Astrocyte of the spinal cord (primary cell): ENCODE results near the gene GNL3L.
"Not testable (repeated sequence)": the region's sequence is repeated elsewhere in the genome, so short reads cannot be mapped to it uniquely, and the experiment has no call there.

Source experiments
- DNase-seq: peaks from one replicate; pipeline ENCODE4 v3.0.0; 2011; ENCODE audit warnings: low read depth, low spot score
- H3K4me3 ChIP-seq: 2 replicates; pipeline ENCODE4 v1.5.1; 2011; ENCODE audit warnings: low read depth, mild to moderate bottlenecking, low read length, moderate library complexity
- CTCF ChIP-seq: IDR thresholded peaks from 2 replicates; pipeline ENCODE4 v1.5.1; 2012; ENCODE audit warnings: low read depth, mild to moderate bottlenecking, low read length, inconsistent platforms
- in situ Hi-C: cut with HindIII; loops from 2 replicates; pipeline ENCODE4 v1.10.0; 2017; ENCODE audit warnings: low sequenced_read_pairs

The GNL3L gene

DNA sequence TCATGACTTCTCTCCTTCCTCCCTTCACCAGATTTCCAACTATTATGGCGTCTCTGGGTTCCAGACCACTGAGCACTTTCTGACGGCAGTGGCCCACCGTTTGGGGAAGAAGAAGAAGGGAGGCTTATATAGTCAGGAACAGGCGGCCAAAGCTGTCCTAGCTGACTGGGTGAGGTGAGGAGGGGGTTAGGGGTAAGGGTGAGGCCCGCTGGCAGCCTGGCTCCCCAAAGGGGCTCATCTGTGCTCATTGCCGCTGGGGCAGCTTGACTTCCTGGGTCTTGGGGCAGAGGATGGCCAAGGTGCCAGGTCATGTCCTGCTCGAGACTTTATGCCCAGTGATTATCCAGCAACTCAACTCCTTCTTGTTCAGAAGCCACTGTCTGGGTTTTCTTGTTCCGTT, 21.8 kb downstream of the GNL3L start:
- DNase-seq, result no peak
- in situ Hi-C loops, result no loop called here
- no peak for TF ChIP-seq CTCF
- no peak overlapping the region for H3K4me3 ChIP-seq

DNA sequence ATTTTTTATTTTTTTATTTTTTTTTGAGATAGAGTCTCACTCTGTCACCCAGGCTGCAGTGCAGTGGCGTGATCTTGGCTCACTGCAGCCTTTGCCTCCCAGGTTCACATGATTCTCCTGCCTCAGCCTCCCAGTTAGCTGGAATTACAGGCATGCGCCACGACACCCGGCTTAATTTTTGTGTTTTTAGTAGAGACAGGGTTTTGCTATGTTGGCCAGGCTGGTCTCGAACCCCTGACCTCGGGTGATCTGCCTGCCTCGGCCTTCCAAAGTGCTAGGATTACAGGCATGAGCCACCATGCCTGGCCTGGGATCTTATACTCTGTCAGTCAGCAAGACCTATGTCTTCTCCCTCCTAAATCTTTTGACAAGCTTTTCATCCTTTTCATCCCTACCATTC, 25.0 kb downstream of the GNL3L start:
- DNase-seq, in situ Hi-C loops, H3K4me3 ChIP-seq: not testable (repeated sequence)

GRCh38 chrX:54560411-54560810, 30.4 kb downstream of the GNL3L start:
- no peak overlapping the region for H3K4me3 ChIP-seq
- DNase-seq, result no peak
- in situ Hi-C loops, result no loop called here
- TF ChIP-seq CTCF, result no peak

GRCh38 chrX:54561622-54562021, 31.6 kb downstream of the GNL3L start:
- in situ Hi-C loops, result no loop called here
- no peak for TF ChIP-seq CTCF

GRCh38 chrX:54564936-54565335, 34.9 kb downstream of the GNL3L start:
- in situ Hi-C loops, result no loop called here
- DNase-seq, result no peak
- H3K4me3 ChIP-seq, result no peak overlapping the region
- no peak for TF ChIP-seq CTCF

More at GRCh38 chrX:54561622-54562021, 31.6 kb downstream of the GNL3L start:
- no peak for DNase-seq
- H3K4me3 ChIP-seq, result no peak overlapping the region

GRCh38 chrX:54570332-54570731, 40.3 kb downstream of the GNL3L start:
- in situ Hi-C loops, result no loop called here
- no peak for TF ChIP-seq CTCF
- DNase-seq, result no peak
- H3K4me3 ChIP-seq, result no peak overlapping the region

DNA sequence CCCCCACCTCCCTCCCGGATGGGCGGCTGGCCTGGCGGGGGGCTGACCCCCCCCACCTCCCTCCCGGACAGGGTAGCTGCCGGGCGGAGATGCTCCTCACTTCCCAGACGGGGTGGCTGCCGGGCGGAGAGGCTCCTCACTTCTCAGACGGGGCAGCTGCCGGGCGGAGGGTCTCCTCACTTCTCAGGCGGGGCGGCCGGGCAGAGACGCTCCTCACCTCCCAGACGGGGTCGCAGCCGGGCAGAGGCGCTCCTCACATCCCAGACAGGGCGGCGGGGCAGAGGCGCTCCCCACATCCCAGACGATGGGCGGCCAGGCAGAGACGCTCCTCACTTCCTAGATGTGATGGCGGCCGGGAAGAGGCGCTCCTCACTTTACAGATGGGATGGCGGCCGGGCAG, 42.6 kb downstream of the GNL3L start:
- in situ Hi-C loops, H3K4me3 ChIP-seq, DNase-seq: not testable (repeated sequence)

GRCh38 chrX:54597728-54598127, 67.7 kb downstream of the GNL3L start:
- in situ Hi-C loops, result no loop called here
- DNase-seq, result no peak
- no peak overlapping the region for H3K4me3 ChIP-seq
- TF ChIP-seq CTCF, result no peak
